HEK293 (cell line): ENCODE results near the gene EID2.
A peak's percentile ranks its signal among the peaks of the same experiment; 100 is the strongest.

Experiments
- GLIS2 ChIP-seq: fragments of 450-650 bp; formaldehyde crosslinking; IDR thresholded peaks from 2 replicates; pipeline ENCODE4 v1.5.1; 2016; ENCODE audit warnings: missing biosample characterization, missing genetic modification characterization
- KLF10 ChIP-seq: fragments of 450-650 bp; IDR thresholded peaks from 2 replicates; pipeline ENCODE4 v1.5.1; 2018; ENCODE audit warnings: missing biosample characterization, mild to moderate bottlenecking, missing genetic modification characterization
- KLF16 ChIP-seq: fragments of 450-650 bp; formaldehyde crosslinking; IDR thresholded peaks from 2 replicates; pipeline ENCODE4 v1.5.1; 2017; ENCODE audit warnings: missing biosample characterization, missing genetic modification characterization
- KLF8 ChIP-seq: fragments of 450-650 bp; formaldehyde crosslinking; IDR thresholded peaks from 2 replicates; pipeline ENCODE4 v1.5.1; 2016; ENCODE audit warnings: missing biosample characterization, missing genetic modification characterization
- KLF9 ChIP-seq: fragments of 450-650 bp; formaldehyde crosslinking; IDR thresholded peaks from 2 replicates; pipeline ENCODE4 v1.5.1; 2016; ENCODE audit warnings: missing biosample characterization, missing genetic modification characterization, low read depth
- MEIS1 ChIP-seq: sonication (generic); formaldehyde crosslinking; IDR thresholded peaks from 2 replicates; pipeline ENCODE4 v1.8.1; 2022; ENCODE audit warnings: missing genetic modification reagents, mild to moderate bottlenecking, borderline replicate concordance
- SCRT1 ChIP-seq: fragments of 450-650 bp; formaldehyde crosslinking; IDR thresholded peaks from 2 replicates; pipeline ENCODE4 v1.5.1; 2016; ENCODE audit warnings: missing biosample characterization, missing genetic modification characterization, borderline replicate concordance
- SCRT2 ChIP-seq: fragments of 450-650 bp; formaldehyde crosslinking; IDR thresholded peaks from 2 replicates; pipeline ENCODE4 v1.5.1; 2016; ENCODE audit warnings: missing biosample characterization, missing genetic modification characterization
- WT1 ChIP-seq: fragments of 450-650 bp; formaldehyde crosslinking; IDR thresholded peaks from 2 replicates; pipeline ENCODE4 v1.5.1; 2016; ENCODE audit warnings: missing biosample characterization, missing genetic modification characterization
- ZBTB8A ChIP-seq: fragments of 450-650 bp; formaldehyde crosslinking; IDR thresholded peaks from 2 replicates; pipeline ENCODE4 v1.5.1; 2016; ENCODE audit warnings: missing biosample characterization, missing genetic modification characterization
- ZFHX2 ChIP-seq: fragments of 450-650 bp; formaldehyde crosslinking; conservative IDR thresholded peaks from 2 replicates; pipeline ENCODE4 v1.5.1; 2016; ENCODE audit warnings: missing biosample characterization, missing genetic modification characterization
- ZFP37 ChIP-seq: fragments of 450-650 bp; formaldehyde crosslinking; IDR thresholded peaks from 2 replicates; pipeline ENCODE4 v1.5.1; 2016; ENCODE audit warnings: missing biosample characterization, missing genetic modification characterization
- ZIC2 ChIP-seq: fragments of 450-650 bp; formaldehyde crosslinking; IDR thresholded peaks from 2 replicates; pipeline ENCODE4 v1.5.1; 2016; ENCODE audit warnings: missing biosample characterization, missing genetic modification characterization
- ZNF2 ChIP-seq: fragments of 450-650 bp; formaldehyde crosslinking; IDR thresholded peaks from 2 replicates; pipeline ENCODE4 v1.5.1; 2016; ENCODE audit warnings: missing biosample characterization, missing genetic modification characterization
- ZNF335 ChIP-seq: fragments of 450-650 bp; formaldehyde crosslinking; conservative IDR thresholded peaks from 2 replicates; pipeline ENCODE4 v1.5.1; 2016; ENCODE audit warnings: missing biosample characterization, missing genetic modification characterization
- ZNF561 ChIP-seq: fragments of 450-650 bp; IDR thresholded peaks from 2 replicates; pipeline ENCODE4 v1.5.1; 2018; ENCODE audit warnings: missing biosample characterization, missing genetic modification characterization, borderline replicate concordance
- ZNF610 ChIP-seq: fragments of 450-650 bp; formaldehyde crosslinking; IDR thresholded peaks from 2 replicates; pipeline ENCODE4 v1.5.1; 2016; ENCODE audit warnings: missing biosample characterization, missing genetic modification characterization, borderline replicate concordance
- ZSCAN30 ChIP-seq: fragments of 450-650 bp; IDR thresholded peaks from 2 replicates; pipeline ENCODE4 v1.5.1; 2018; ENCODE audit warnings: missing biosample characterization, mild to moderate bottlenecking, missing genetic modification characterization, moderate library complexity
- TF ChIP-seq, protein P1 (sequence below): fragments of 450-650 bp; formaldehyde crosslinking; IDR thresholded peaks from 2 replicates; pipeline ENCODE4 v1.5.1; 2016; ENCODE audit warnings: missing biosample characterization, missing genetic modification characterization
- TF ChIP-seq, protein P2 (sequence below): fragments of 450-650 bp; formaldehyde crosslinking; IDR thresholded peaks from 2 replicates; pipeline ENCODE4 v1.5.1; 2016; ENCODE audit warnings: missing biosample characterization, missing genetic modification characterization
- TF ChIP-seq, protein P3 (sequence below): fragments of 450-650 bp; formaldehyde crosslinking; IDR thresholded peaks from 2 replicates; pipeline ENCODE4 v1.5.1; 2016; ENCODE audit warnings: missing biosample characterization, missing genetic modification characterization
- TF ChIP-seq, protein P4 (sequence below): fragments of 450-650 bp; formaldehyde crosslinking; IDR thresholded peaks from 2 replicates; pipeline ENCODE4 v1.5.1; 2016; ENCODE audit warnings: missing biosample characterization, missing genetic modification characterization
- TF ChIP-seq, protein P5 (sequence below): fragments of 450-650 bp; formaldehyde crosslinking; IDR thresholded peaks from 2 replicates; pipeline ENCODE4 v1.5.1; 2016; ENCODE audit warnings: missing biosample characterization, missing genetic modification characterization
- TF ChIP-seq, protein P6 (sequence below): fragments of 450-650 bp; formaldehyde crosslinking; IDR thresholded peaks from 2 replicates; pipeline ENCODE4 v1.5.1; 2016; ENCODE audit warnings: missing biosample characterization, missing genetic modification characterization
- TF ChIP-seq, protein P7 (sequence below): fragments of 450-650 bp; formaldehyde crosslinking; IDR thresholded peaks from 2 replicates; pipeline ENCODE4 v1.5.1; 2016; ENCODE audit warnings: missing biosample characterization, missing genetic modification characterization

EID2 gene

DNA sequence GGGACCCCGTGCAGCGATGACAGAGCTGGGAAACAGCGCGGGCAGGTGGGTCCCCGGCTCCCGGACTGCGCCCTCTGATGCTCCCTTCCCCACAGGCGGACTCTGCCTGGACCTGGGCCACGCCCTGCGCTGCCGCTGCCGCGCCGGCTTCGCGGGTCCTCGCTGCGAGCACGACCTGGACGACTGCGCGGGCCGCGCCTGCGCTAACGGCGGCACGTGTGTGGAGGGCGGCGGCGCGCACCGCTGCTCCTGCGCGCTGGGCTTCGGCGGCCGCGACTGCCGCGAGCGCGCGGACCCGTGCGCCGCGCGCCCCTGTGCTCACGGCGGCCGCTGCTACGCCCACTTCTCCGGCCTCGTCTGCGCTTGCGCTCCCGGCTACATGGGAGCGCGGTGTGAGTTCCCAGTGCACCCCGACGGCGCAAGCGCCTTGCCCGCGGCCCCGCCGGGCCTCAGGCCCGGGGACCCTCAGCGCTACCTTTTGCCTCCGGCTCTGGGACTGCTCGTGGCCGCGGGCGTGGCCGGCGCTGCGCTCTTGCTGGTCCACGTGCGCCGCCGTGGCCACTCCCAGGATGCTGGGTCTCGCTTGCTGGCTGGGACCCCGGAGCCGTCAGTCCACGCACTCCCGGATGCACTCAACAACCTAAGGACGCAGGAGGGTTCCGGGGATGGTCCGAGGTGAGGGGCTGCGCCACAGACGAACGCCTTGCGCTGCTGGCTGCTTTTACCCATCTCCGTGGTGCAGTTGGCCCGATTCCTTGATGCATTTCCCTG is 32.8 kb downstream of the EID2 start (continued):
- TF ChIP-seq, protein P1, sequence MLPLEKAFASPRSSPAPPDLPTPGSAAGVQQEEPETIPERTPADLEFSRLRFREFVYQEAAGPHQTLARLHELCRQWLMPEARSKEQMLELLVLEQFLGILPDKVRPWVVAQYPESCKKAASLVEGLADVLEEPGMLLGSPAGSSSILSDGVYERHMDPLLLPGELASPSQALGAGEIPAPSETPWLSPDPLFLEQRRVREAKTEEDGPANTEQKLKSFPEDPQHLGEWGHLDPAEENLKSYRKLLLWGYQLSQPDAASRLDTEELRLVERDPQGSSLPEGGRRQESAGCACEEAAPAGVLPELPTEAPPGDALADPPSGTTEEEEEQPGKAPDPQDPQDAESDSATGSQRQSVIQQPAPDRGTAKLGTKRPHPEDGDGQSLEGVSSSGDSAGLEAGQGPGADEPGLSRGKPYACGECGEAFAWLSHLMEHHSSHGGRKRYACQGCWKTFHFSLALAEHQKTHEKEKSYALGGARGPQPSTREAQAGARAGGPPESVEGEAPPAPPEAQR, result no peak
- TF ChIP-seq ZNF335 (tag by site-specific recombination) (peak; percentile 90), ZNF561 (peak; percentile 84), ZBTB8A (tag by site-specific recombination) (peak; percentile 18), WT1 (0 out of 2 replicates have a peak, but pooled peaks have one; percentile 7), KLF16 (tag by site-specific recombination) (peak; percentile 72), SCRT2 (tag by site-specific recombination) (peak; percentile 65), ZSCAN30 (peak; percentile 88), KLF8 (tag by site-specific recombination) (peak; percentile 31; the same call in 1 of the 2 replicates), ZFHX2 (tag by site-specific recombination) (peak; percentile 67), ZNF2 (tag by site-specific recombination) (peak; percentile 79), GLIS2 (tag by site-specific recombination) (peak; percentile 86), ZNF610 (tag by site-specific recombination) (no peak), ZIC2 (tag by site-specific recombination) (no peak; the same call in 1 of the 2 replicates), MEIS1 (CRISPR knock-in tag) (peak; percentile 43; the same call in 1 of the 2 replicates), ZFP37 (tag by site-specific recombination) (peak; percentile 89), KLF10 (peak; percentile 56; the same call in 1 of the 2 replicates), SCRT1 (tag by site-specific recombination) (no peak), KLF9 (tag by site-specific recombination) (peak; percentile 94)
- TF ChIP-seq, protein P2, sequence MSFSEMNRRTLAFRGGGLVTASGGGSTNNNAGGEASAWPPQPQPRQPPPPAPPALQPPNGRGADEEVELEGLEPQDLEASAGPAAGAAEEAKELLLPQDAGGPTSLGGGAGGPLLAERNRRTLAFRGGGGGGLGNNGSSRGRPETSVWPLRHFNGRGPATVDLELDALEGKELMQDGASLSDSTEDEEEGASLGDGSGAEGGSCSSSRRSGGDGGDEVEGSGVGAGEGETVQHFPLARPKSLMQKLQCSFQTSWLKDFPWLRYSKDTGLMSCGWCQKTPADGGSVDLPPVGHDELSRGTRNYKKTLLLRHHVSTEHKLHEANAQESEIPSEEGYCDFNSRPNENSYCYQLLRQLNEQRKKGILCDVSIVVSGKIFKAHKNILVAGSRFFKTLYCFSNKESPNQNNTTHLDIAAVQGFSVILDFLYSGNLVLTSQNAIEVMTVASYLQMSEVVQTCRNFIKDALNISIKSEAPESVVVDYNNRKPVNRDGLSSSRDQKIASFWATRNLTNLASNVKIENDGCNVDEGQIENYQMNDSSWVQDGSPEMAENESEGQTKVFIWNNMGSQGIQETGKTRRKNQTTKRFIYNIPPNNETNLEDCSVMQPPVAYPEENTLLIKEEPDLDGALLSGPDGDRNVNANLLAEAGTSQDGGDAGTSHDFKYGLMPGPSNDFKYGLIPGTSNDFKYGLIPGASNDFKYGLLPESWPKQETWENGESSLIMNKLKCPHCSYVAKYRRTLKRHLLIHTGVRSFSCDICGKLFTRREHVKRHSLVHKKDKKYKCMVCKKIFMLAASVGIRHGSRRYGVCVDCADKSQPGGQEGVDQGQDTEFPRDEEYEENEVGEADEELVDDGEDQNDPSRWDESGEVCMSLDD (tag by site-specific recombination), result peak; percentile 60
- TF ChIP-seq, protein P3, sequence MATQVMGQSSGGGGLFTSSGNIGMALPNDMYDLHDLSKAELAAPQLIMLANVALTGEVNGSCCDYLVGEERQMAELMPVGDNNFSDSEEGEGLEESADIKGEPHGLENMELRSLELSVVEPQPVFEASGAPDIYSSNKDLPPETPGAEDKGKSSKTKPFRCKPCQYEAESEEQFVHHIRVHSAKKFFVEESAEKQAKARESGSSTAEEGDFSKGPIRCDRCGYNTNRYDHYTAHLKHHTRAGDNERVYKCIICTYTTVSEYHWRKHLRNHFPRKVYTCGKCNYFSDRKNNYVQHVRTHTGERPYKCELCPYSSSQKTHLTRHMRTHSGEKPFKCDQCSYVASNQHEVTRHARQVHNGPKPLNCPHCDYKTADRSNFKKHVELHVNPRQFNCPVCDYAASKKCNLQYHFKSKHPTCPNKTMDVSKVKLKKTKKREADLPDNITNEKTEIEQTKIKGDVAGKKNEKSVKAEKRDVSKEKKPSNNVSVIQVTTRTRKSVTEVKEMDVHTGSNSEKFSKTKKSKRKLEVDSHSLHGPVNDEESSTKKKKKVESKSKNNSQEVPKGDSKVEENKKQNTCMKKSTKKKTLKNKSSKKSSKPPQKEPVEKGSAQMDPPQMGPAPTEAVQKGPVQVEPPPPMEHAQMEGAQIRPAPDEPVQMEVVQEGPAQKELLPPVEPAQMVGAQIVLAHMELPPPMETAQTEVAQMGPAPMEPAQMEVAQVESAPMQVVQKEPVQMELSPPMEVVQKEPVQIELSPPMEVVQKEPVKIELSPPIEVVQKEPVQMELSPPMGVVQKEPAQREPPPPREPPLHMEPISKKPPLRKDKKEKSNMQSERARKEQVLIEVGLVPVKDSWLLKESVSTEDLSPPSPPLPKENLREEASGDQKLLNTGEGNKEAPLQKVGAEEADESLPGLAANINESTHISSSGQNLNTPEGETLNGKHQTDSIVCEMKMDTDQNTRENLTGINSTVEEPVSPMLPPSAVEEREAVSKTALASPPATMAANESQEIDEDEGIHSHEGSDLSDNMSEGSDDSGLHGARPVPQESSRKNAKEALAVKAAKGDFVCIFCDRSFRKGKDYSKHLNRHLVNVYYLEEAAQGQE (tag by site-specific recombination), result 0 out of 2 replicates have a peak, but pooled peaks have one; percentile 16
- TF ChIP-seq, protein P4, sequence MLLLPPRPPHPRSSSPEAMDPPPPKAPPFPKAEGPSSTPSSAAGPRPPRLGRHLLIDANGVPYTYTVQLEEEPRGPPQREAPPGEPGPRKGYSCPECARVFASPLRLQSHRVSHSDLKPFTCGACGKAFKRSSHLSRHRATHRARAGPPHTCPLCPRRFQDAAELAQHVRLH (tag by site-specific recombination), result peak; percentile 65; the same call in 1 of the 2 replicates
- TF ChIP-seq, protein P5, sequence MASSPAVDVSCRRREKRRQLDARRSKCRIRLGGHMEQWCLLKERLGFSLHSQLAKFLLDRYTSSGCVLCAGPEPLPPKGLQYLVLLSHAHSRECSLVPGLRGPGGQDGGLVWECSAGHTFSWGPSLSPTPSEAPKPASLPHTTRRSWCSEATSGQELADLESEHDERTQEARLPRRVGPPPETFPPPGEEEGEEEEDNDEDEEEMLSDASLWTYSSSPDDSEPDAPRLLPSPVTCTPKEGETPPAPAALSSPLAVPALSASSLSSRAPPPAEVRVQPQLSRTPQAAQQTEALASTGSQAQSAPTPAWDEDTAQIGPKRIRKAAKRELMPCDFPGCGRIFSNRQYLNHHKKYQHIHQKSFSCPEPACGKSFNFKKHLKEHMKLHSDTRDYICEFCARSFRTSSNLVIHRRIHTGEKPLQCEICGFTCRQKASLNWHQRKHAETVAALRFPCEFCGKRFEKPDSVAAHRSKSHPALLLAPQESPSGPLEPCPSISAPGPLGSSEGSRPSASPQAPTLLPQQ (tag by site-specific recombination), result peak; percentile 90
- TF ChIP-seq, protein P6, sequence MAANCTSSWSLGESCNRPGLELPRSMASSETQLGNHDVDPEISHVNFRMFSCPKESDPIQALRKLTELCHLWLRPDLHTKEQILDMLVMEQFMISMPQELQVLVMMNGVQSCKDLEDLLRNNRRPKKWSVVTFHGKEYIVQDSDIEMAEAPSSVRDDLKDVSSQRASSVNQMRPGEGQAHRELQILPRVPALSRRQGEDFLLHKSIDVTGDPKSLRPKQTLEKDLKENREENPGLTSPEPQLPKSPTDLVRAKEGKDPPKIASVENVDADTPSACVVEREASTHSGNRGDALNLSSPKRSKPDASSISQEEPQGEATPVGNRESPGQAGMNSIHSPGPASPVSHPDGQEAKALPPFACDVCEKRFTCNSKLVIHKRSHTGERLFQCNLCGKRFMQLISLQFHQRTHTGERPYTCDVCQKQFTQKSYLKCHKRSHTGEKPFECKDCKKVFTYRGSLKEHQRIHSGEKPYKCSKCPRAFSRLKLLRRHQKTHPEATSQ (tag by site-specific recombination), result peak; percentile 69; the same call in 1 of the 2 replicates
- TF ChIP-seq, protein P7, sequence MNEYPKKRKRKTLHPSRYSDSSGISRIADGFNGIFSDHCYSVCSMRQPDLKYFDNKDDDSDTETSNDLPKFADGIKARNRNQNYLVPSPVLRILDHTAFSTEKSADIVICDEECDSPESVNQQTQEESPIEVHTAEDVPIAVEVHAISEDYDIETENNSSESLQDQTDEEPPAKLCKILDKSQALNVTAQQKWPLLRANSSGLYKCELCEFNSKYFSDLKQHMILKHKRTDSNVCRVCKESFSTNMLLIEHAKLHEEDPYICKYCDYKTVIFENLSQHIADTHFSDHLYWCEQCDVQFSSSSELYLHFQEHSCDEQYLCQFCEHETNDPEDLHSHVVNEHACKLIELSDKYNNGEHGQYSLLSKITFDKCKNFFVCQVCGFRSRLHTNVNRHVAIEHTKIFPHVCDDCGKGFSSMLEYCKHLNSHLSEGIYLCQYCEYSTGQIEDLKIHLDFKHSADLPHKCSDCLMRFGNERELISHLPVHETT, result no peak
